Kidney (tissue), 14 donors: ENCODE data around the gene HOXA13. TPM values are rescaled to one million over a fixed set of nuclear protein-coding genes. Genes with fewer than 3 reads are reported as not detected.

Source experiments
- DNase-seq, 5 donors: peaks; one replicate each; pipeline ENCODE4 v3.0.0-alpha.2; 2013 to 2020
- FAIRE-seq: peaks from 2 replicates; lab custom pipeline; 2012; peaks lifted over from hg19 to GRCh38; lab: Jason Lieb, UNC
- H3K27ac ChIP-seq, 2 donors: one replicate each; pipeline ENCODE4 v1.7.0; 2013; ENCODE audit warnings: low read depth in 2 of 2, low read length in 2 of 2, inconsistent platforms in 1 of 2
- H3K27me3 ChIP-seq: one replicate; pipeline ENCODE4 v1.7.1; 2013; ENCODE audit warnings: low read length, inconsistent platforms; ENCODE audit not compliant: control insufficient read depth, insufficient read depth
- H3K36me3 ChIP-seq, 3 donors: one replicate each; pipeline versions ENCODE4 v1.7.0 to v1.7.1; 2013; ENCODE audit warnings: low read length in 3 of 3, control low read depth in 1 of 3, inconsistent platforms in 1 of 3; ENCODE audit not compliant: insufficient read depth in 3 of 3, control insufficient read depth in 2 of 3
- H3K4me1 ChIP-seq, 3 donors: one replicate each; pipeline versions ENCODE4 v1.7.0 to v1.7.1; 2013; ENCODE audit warnings: low read length in 3 of 3, inconsistent platforms in 1 of 3, low read depth in 1 of 3; ENCODE audit not compliant: control insufficient read depth in 2 of 3, insufficient read depth in 2 of 3
- H3K4me3 ChIP-seq, 3 donors: one replicate each; pipeline versions ENCODE4 v1.7.0 to v1.8.1; 2013; ENCODE audit warnings: low read length in 3 of 3, control low read depth in 1 of 3, inconsistent platforms in 1 of 3
- H3K9ac ChIP-seq, 3 donors: one replicate each; pipeline versions ENCODE4 v1.7.0 to v1.7.1; 2013; ENCODE audit warnings: low read length in 3 of 3, control low read depth in 1 of 3, inconsistent platforms in 1 of 3
- H3K9me3 ChIP-seq, 3 donors: one replicate each; pipeline versions ENCODE4 v1.7.0 to v1.7.1; 2013; ENCODE audit warnings: low read length in 3 of 3, control low read depth in 1 of 3, inconsistent platforms in 1 of 3; ENCODE audit not compliant: control insufficient read depth in 2 of 3, insufficient read depth in 1 of 3
- CTCF ChIP-seq: IDR thresholded peaks from 3 replicates; pipeline ENCODE4 v1.5.1; 2012; ENCODE audit warnings: mild to moderate bottlenecking, moderate library complexity, borderline replicate concordance; ENCODE audit not compliant: insufficient read depth; ENCODE audit errors: extremely low read depth
- intact Hi-C: fragments of 100-400 bp; cut with DNase I; formaldehyde crosslinking; loops from one replicate; pipeline ENCODE4 v1.11.1; 2022
- polyA plus RNA-seq: library from polyadenylated mRNA; stranded (reverse); fragments of 350-450 nt; fragmentation: Illumina TruSeq; extraction: RNeasy Lipid Tissue Mini Kit (QIAGEN cat#74804); gene quantifications from one replicate; pipeline ENCODE4 v1.2.3, GENCODE V29; 2014; ENCODE audit warnings: low read depth, low replicate concordance; ENCODE audit not compliant: insufficient read depth
- total RNA-seq: library from RNA; stranded (reverse); fragmentation: NEBNext Ultra II Directional; extraction: Animal tissue kit (Norgen Biotek cat#: 25700); gene quantifications from one replicate; pipeline ENCODE4 v1.2.1, GENCODE V29; 2021
- donor health status: control.
- donor health status: control.
- donor health status: control.
- donor health status: control.
- donor health status: control.
- donor health status: DM: yes; HTN: yes; CAD: no.
- donor health status: Normal renal cell carcinoma (clear cell type).

HOXA13 gene
- total and polyA plus RNA-seq, 2 donors from 2014 or later, result 0.17 to 0.44 TPM

DNA sequence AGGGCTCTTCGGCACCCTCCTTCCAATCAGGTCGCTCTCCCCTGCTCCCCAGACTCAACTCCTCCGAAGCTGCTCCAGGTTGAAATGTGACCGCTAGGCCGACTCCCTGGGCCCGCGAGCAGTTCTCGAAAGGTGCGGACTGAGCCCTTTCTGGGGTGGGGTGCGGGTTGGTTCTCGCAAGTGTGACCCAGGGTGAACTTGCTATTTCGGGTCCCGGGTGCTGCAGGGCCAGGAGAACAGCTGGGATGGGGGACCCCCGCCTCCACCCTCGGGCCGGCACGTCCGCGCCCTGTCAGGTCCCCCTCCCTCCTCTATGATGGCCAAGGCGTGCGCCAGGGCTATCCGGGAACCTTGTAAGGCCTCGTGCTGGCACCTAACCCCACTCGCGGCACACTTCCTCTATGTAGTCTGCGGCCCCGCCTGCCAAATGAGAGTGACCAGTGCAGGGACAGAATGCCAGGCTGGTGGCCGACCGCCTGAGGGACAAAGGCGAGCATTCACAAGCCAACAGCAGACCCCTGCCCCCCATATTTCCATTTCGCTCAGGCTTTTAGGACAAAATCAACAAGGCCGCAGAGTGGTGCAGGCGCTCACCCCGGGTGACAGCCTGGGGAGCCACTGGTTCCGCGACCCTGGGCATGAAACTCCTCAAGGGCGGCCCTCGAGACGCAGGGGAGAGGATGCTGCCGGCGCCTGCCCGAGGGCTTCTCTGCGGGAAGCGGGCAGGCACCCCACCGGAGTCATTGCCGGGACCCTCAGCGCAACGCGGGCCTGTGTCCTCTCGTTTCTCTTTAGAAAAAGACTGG is 13.7 kb upstream of the HOXA13 start:
- DNase-seq (peak in 3 of 5 donors; percentile 18 to 39 (median 30)), FAIRE-seq (no peak)
- Histone ChIP-seq H3K9me3 (no peaks in the 10 kb centered on the region), H3K27me3 (peaks cover 63% of the 10 kb centered on the region), H3K36me3 (no peaks in the 10 kb centered on the region), H3K4me3 (no peak overlapping the region), H3K9ac (no peak overlapping the region), H3K4me1 (peaks cover 0 to 6% (median 0%) of the 10 kb centered on the region in 3 donors), H3K27ac (no peak overlapping the region)
- TF ChIP-seq CTCF, result no peak
- intact Hi-C loops, result no loop called here

DNA sequence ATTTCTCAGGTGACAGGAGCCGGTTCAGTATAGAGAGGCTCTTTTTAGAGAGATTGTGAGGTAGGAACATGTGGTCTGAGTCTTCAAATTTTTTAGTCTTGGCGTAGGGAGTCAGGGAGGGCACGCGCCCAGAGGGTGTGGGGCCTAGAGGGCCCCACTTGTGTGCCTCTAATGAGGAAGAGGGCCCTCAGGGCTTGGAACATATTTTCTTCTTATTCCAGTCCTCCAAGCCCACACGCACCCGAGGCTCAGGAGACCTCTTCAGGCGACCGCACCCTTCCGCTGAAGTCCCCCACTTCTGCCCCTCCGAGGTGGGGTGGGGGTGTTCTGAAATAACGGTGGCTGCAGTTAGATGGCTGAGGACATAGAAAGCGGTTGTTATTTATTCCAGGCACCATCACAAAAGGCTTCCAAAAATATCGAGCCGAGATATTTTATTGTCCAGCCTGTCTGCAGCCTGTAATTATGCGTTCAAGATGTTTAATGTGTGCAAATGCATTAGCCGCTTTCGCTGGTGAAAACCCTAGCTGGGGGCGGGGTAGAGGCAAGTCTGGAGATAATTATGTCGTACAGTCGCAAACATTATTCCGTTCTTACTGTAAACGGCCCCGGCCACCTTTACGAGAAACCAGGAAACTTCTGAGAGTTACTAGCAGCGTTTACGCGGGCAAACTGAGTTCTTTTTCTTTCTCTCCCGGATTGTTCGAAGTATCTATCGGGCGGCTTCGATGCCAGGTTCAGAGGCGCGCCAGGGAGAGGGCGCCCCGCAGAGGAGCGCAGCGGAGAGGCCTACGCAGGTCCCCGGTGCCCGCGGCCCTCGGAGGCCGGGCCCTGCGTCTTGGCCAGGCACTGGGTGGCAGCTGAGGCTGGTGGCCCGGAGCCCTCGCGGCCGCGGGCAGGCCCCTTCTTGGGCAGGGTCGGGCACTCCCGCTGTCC is 12.9 kb upstream of the HOXA13 start:
- DNase-seq, result peak in 3 of 5 donors; percentile 31 to 44 (median 34)

DNA sequence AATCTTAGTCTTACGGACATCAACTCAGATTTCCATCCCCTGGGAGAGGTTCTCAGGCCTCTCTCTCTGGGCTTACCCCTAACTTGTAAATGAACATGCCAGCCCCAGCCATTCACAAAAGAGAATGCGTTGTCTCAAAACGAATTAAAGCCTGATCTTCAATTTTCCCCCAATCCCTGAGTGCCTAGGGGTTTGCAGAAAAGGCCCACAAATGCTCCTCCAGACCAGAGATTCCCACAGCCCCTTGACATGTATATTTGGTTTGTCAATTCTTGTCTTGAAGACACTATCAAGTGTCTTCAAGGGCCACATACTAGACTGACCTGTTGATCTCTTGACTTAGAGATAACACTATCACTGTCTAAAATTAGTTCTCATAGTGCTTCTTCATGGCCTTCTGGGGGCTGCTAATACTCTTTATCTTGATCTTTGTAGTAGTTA is 11.9 kb upstream of the HOXA13 start:
- TF ChIP-seq CTCF, result no peak
- FAIRE-seq, result no peak
- no peaks in the 10 kb centered on the region for H3K36me3 ChIP-seq
- intact Hi-C loops, result no loop called here
- no peak overlapping the region for H3K4me3 ChIP-seq
- no peak overlapping the region for H3K27ac ChIP-seq
- peak in 1 of 5 donors; percentile 39 for DNase-seq
- H3K9ac ChIP-seq, result no peak overlapping the region
- peaks cover 70% of the 10 kb centered on the region for H3K27me3 ChIP-seq
- H3K4me1 ChIP-seq, result peaks cover 0 to 6% (median 0%) of the 10 kb centered on the region in 3 donors
- no peaks in the 10 kb centered on the region for H3K9me3 ChIP-seq

More for the DNA sequence above, 12.9 kb upstream of the HOXA13 start:
- Histone ChIP-seq H3K27ac (no peak overlapping the region), H3K9ac (no peak overlapping the region), H3K36me3 (no peaks in the 10 kb centered on the region), H3K4me1 (peaks cover 0 to 6% (median 0%) of the 10 kb centered on the region in 3 donors), H3K27me3 (peaks cover 66% of the 10 kb centered on the region), H3K9me3 (no peaks in the 10 kb centered on the region), H3K4me3 (no peak overlapping the region)
- FAIRE-seq, result no peak
- TF ChIP-seq CTCF, result no peak
- intact Hi-C loops, result no loop called here
